Panc1 (cell line): ENCODE measurements around the gene E2F2. TPM values are rescaled to one million over a fixed set of nuclear protein-coding genes. Genes with fewer than 3 reads are reported as not detected.

Experiments
- ATAC-seq: fragments of 200-7000 bp; cut with Tn5 transposase; 2 replicates; pipeline ENCODE4 v1.9.1; 2020; ENCODE audit warnings: mild to moderate bottlenecking, moderate library complexity
- BruUV-seq: library from RNA; stranded (reverse); fragments of 400-500 nt; replicated peaks from 2 replicates; lab custom pipeline; 2021; lab: Mats Ljungman, UMichigan
- CTCF ChIA-PET: fragments of 300-600 bp; sonication (Branson Sonifier 250); formaldehyde crosslinking; loops from one replicate; lab custom pipeline; 2022; ENCODE audit warnings: antibody characterized with exemption; lab: Charles Lee
- POLR2A ChIA-PET: fragments of 300-600 bp; sonication (Branson Sonifier 250); formaldehyde crosslinking; loops from one replicate; lab custom pipeline; 2022; ENCODE audit warnings: antibody characterized with exemption; lab: Charles Lee
- DNase-seq: peaks from one replicate; pipeline ENCODE4 v3.0.0-alpha.2; 2010; ENCODE audit warnings: low read depth, low spot score
- H3K27ac ChIP-seq: 2 replicates; pipeline ENCODE4 v1.5.1; 2011; ENCODE audit warnings: mild to moderate bottlenecking, low read length, inconsistent platforms
- H3K27me3 ChIP-seq: fragments of 200-500 bp; sonication (Bioruptor generic); 2 replicates; pipeline ENCODE4 v1.6.0; 2014; ENCODE audit warnings: low read length, inconsistent platforms; ENCODE audit not compliant: control insufficient read depth, insufficient read depth
- H3K36me3 ChIP-seq: fragments of 200-500 bp; sonication (Bioruptor generic); 2 replicates; pipeline ENCODE4 v1.5.1; 2014; ENCODE audit warnings: inconsistent platforms, mild to moderate bottlenecking, low read length, moderate library complexity; ENCODE audit not compliant: control insufficient read depth, insufficient read depth
- H3K4me1 ChIP-seq: 2 replicates; pipeline ENCODE4 v1.5.1; 2011; ENCODE audit warnings: inconsistent platforms, mild to moderate bottlenecking, low read length, moderate library complexity; ENCODE audit not compliant: control insufficient read depth, insufficient read depth
- H3K4me3 ChIP-seq, 2 experiments: 2 replicates each; pipeline ENCODE4 v1.5.1; 2011 to 2012; ENCODE audit warnings: low read depth in 2 of 2, low read length in 2 of 2, mild to moderate bottlenecking in 2 of 2, inconsistent platforms in 1 of 2, moderate library complexity in 1 of 2
- H3K9me3 ChIP-seq: fragments of 200-500 bp; sonication (Bioruptor generic); 2 replicates; pipeline ENCODE4 v1.5.1; 2014; ENCODE audit warnings: low read depth, mild to moderate bottlenecking, inconsistent platforms, low read length, moderate library complexity; ENCODE audit not compliant: control insufficient read depth, insufficient read depth
- CTCF ChIP-seq: fragments of 450-650 bp; IDR thresholded peaks from 2 replicates; pipeline ENCODE4 v1.5.1; 2017; ENCODE audit warnings: mild to moderate bottlenecking
- POLR2AphosphoS5 ChIP-seq: IDR thresholded peaks from 2 replicates; pipeline ENCODE4 v1.6.1; 2012; ENCODE audit warnings: mild to moderate bottlenecking, low read depth, low read length, moderate library complexity
- REST ChIP-seq, 2 experiments: IDR thresholded peaks; 2 replicates each; pipeline ENCODE4 v1.6.1; 2011 to 2012; ENCODE audit warnings: low read depth in 2 of 2, control low read depth in 1 of 2, low read length in 1 of 2, mild to moderate bottlenecking in 1 of 2, moderate library complexity in 1 of 2; ENCODE audit not compliant: insufficient read depth in 1 of 2
- SIN3A ChIP-seq: IDR thresholded peaks from 2 replicates; pipeline ENCODE4 v1.6.1; 2012; ENCODE audit warnings: low read depth, mild to moderate bottlenecking, low read length, moderate library complexity, borderline replicate concordance; ENCODE audit not compliant: insufficient read depth
- TCF7L2 ChIP-seq: IDR thresholded peaks from 2 replicates; pipeline ENCODE4 v1.6.1; 2011; ENCODE audit warnings: mild to moderate bottlenecking, low read depth, low read length, inconsistent platforms
- in situ Hi-C: cut with HindIII; loops from 2 replicates; pipeline ENCODE4 v1.10.0; 2016; ENCODE audit warnings: low sequenced_read_pairs, low pct_unique_long_range_greater_than_20kb
- intact Hi-C: fragments of 100-400 bp; cut with micrococcal nuclease; formaldehyde crosslinking; loops from one replicate; pipeline ENCODE4 v1.10.0; 2022; ENCODE audit not compliant: unreplicated experiment
- total RNA-seq: library from RNA; stranded (reverse); gene quantifications from one replicate; pipeline ENCODE4 v1.2.1, GENCODE V29; 2021; ENCODE audit not compliant: unreplicated experiment

The E2F2 gene
- total RNA-seq, 1 experiment from 2014 or later = 9.5 TPM

GRCh38 chr1:23530087-23530746, 816 bp downstream of the E2F2 start:
- ChIA-PET POLR2A (no interaction called here), CTCF (interaction anchor here (2.0 kb wide), 1 partner anchor 33 kb away, joined by 12 read pairs; no protein-coding TSS in a partner anchor)
- in situ Hi-C loops (no loop called here), intact Hi-C loops (no loop called here)
- BruUV-seq = no TSS peak
- ATAC-seq (peak; percentile 33), DNase-seq (no peak)
- TF ChIP-seq REST (IDR thresholded peaks at IDR 0.05; ENCODE audit: insufficient read depth in 1 of 2, low read depth in 2 of 2, low read length in 1 of 2) = no peak
- TF ChIP-seq SIN3A = no peak
- no peak for TF ChIP-seq CTCF
- no peak for TF ChIP-seq TCF7L2
- no peaks in the 10 kb centered on the region for H3K27me3 ChIP-seq
- H3K4me3 ChIP-seq = peak overlapping the region; percentile 69 to 77
- peaks cover 2% of the 10 kb centered on the region; the same call in 1 of the 2 replicates for H3K36me3 ChIP-seq
- no peaks in the 10 kb centered on the region for H3K9me3 ChIP-seq
- H3K4me1 ChIP-seq = peaks cover 32% of the 10 kb centered on the region
- H3K27ac ChIP-seq = peak overlapping the region; percentile 76

- ChIA-PET CTCF (interaction anchor here (1.0 to 2.0 kb wide), 3 partner anchors 10 to 312 kb away, joined by 4 to 12 read pairs (median 5); partner anchors contain the start of gene HTR1D), POLR2A (no interaction called here)
- H3K36me3 ChIP-seq = peaks cover 2% of the 10 kb centered on the region; the same call in 1 of the 2 replicates
- DNase-seq = no peak
- H3K4me1 ChIP-seq = peaks cover 35% of the 10 kb centered on the region
- H3K9me3 ChIP-seq = no peaks in the 10 kb centered on the region
- H3K27ac ChIP-seq = peak overlapping the region; percentile 76
- peak; percentile 18 for ATAC-seq
- BruUV-seq = no TSS peak
- H3K27me3 ChIP-seq = no peaks in the 10 kb centered on the region
- intact Hi-C loops (no loop called here), in situ Hi-C loops (no loop called here)
- peak overlapping the region; percentile 69 to 77 for H3K4me3 ChIP-seq
- TF ChIP-seq CTCF (no peak), POLR2AphosphoS5 (no peak), TCF7L2 (no peak), SIN3A (no peak), REST (IDR thresholded peaks at IDR 0.05; ENCODE audit: insufficient read depth in 1 of 2, low read depth in 2 of 2, low read length in 1 of 2) (no peak)
These were observed 1.6 kb downstream of the E2F2 start for GRCh38 chr1:23529146-23530086.
